Skin epidermis (tissue), 12 donors: Measurements from ENCODE around the gene LRP1B.
"Not testable (repeated sequence)": the region's sequence is repeated elsewhere in the genome, so short reads cannot be mapped to it uniquely, and the experiment has no call there.

Experiments
- H3K27ac ChIP-seq, 21 experiments: fragments of 200-600 bp; sonication (generic) in 11 of 21; one replicate each; pipeline ENCODE4 v1.5.0; 2020; ENCODE audit warnings: mild to moderate bottlenecking in 3 of 21, inconsistent platforms in 2 of 21, moderate library complexity in 2 of 21
- H3K4me3 ChIP-seq, 7 experiments: fragments of 200-600 bp; sonication (generic) in 2 of 7; one replicate each; pipeline ENCODE4 v1.5.0; 2020; ENCODE audit warnings: inconsistent platforms in 2 of 7, mild to moderate bottlenecking in 2 of 7, moderate library complexity in 1 of 7

LRP1B gene

GRCh38 chr2:140586379-140586778 is 1544.4 kb downstream of the LRP1B start:
- no peak overlapping the region for H3K27ac ChIP-seq
- no peak overlapping the region for H3K4me3 ChIP-seq

GRCh38 chr2:140585016-140585415 is 1545.8 kb downstream of the LRP1B start:
- no peak overlapping the region for H3K4me3 ChIP-seq
- no peak overlapping the region for H3K27ac ChIP-seq

DNA sequence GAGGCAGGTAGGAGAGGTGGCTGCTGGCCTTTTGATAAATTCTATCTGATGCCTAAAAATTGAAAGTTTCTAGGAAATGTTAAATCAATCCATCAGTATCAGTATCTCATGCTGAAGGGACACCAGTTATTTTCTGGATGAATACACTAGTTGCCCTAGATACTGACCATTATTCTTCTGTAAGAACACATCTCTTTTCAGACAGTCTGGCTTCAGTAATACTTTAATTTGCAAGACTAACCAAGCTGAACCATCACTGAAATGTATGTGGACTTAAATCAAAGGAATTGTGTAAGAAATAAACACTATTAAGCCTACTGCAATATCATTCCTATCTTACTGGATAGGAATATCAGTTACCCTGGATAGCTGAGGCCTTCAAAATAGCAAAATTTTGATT is 1546.3 kb downstream of the LRP1B start:
- H3K27ac ChIP-seq = no peak overlapping the region
- no peak overlapping the region for H3K4me3 ChIP-seq

- Histone ChIP-seq H3K27ac (no peak overlapping the region), H3K4me3 (no peak overlapping the region)
Observed at GRCh38 chr2:140580532-140581151, 1550.2 kb downstream of the LRP1B start.

- no peak overlapping the region for H3K27ac ChIP-seq
- no peak overlapping the region for H3K4me3 ChIP-seq
Observed at GRCh38 chr2:140577453-140577852, 1553.4 kb downstream of the LRP1B start.

- H3K27ac ChIP-seq = no peak overlapping the region
Observed at GRCh38 chr2:140567734-140568133, 1563.1 kb downstream of the LRP1B start.

GRCh38 chr2:140565756-140566155 is 1565.1 kb downstream of the LRP1B start:
- Histone ChIP-seq H3K4me3 (no peak overlapping the region), H3K27ac (no peak overlapping the region)

More at GRCh38 chr2:140567734-140568133, 1563.1 kb downstream of the LRP1B start:
- H3K4me3 ChIP-seq = no peak overlapping the region

DNA sequence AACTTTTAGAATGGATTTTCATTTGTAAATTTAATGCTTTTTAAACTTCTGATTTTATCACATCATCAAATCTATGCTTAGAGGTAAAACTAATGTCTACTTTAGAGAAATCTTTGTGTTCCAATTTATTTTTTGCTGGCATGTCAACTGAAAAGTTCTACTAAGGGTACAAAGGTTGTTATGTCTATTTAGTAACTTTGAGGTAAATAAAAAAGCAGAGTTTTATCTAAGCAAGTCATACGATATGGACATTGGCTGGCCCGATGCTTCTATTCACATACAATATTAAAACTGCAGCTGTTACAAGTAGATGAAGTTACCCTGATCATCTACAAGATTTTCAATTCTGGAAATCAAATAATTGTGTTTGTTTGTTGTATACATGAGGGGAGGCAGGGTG is 1575.1 kb downstream of the LRP1B start:
- no peak overlapping the region for H3K4me3 ChIP-seq
- H3K27ac ChIP-seq = no peak overlapping the region

DNA sequence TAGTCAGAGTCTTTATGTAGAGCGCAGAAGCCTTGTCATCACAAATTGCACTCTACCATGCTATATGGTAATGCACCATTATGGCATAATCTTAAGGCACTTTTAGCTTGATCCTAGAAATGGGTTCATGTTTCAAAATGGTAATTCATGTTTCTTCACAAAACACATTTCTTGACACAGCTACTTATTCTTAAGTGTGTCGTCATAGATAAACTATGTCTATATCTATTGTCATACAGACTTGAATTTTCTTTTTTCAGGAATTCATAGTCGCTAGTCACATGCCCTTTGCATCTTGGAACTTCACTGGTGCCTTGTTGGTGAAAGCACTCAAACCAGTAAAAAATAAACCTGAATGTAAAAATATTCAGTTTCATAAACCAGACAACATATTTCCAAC is 1578.2 kb downstream of the LRP1B start:
- Histone ChIP-seq H3K27ac (no peak overlapping the region), H3K4me3 (no peak overlapping the region)

- Histone ChIP-seq H3K27ac (no peak overlapping the region), H3K4me3 (no peak overlapping the region)
Observed at GRCh38 chr2:140551287-140551686, 1579.5 kb downstream of the LRP1B start.

- Histone ChIP-seq H3K27ac (no peak overlapping the region), H3K4me3 (no peak overlapping the region)
Observed at GRCh38 chr2:140550821-140551220, 1580.0 kb downstream of the LRP1B start.

DNA sequence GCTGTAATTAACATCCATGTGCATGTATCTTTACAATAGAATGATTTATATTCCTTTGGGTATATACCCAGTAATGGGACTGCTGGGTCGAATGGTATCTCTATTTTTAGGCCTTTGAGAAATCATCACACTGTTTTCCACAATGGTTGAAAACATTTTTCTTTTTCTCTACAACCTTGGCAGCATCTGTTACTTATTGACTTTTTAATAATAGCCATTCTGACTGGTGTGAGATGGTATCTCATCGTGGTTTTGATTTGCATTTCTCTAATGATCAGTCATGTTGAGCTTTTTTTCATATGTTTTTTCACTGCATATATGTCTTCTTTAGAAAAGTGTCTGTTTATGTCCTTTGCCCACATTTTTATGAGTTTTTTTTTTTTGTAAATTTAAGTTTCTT is 1586.0 kb downstream of the LRP1B start:
- not testable (repeated sequence) for H3K4me3 ChIP-seq, H3K27ac ChIP-seq

DNA sequence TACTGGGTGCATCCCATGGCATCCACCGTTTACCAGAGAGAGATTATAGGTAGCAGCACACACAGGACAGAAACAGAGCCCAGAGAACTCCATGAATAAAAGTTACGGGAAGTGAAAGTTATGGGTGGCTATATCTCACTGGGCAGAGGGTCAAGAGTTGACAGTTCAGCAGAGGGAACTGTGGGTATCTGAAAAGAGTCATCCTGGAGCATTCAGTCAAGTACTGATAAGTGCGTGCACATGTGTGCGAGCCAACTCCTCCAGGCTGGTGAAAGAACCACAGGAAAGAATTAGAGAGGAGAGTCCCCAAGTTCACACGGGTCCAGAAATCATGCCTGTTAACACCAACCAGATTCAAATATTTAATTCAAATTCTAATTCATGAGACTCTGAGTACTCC is 1588.2 kb downstream of the LRP1B start:
- H3K4me3 ChIP-seq = no peak overlapping the region
- H3K27ac ChIP-seq = no peak overlapping the region

GRCh38 chr2:140539242-140539875 is 1591.5 kb downstream of the LRP1B start:
- Histone ChIP-seq H3K27ac (no peak overlapping the region), H3K4me3 (no peak overlapping the region)

DNA sequence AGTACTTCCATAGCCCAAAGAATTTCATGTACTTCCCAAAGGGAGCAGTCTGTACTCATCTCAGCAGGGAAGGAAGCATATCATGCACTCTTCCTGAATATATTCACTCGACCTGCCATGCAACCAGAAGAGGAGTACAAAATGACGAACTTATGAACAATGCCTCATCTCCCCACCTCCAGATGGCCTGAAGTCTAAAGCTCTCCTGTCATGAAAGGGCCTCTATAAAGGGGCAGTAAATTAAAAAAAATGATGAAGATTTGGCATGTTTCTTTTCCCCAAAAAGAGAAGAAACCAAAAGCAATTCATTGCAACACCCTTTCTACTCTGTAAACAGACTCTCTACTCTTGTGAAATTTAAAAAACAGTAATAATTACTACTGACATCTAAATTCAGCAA is 1601.1 kb downstream of the LRP1B start:
- Histone ChIP-seq H3K27ac (no peak overlapping the region), H3K4me3 (no peak overlapping the region)

- Histone ChIP-seq H3K27ac (no peak overlapping the region), H3K4me3 (no peak overlapping the region)
Observed at GRCh38 chr2:140528982-140529381, 1601.8 kb downstream of the LRP1B start.

GRCh38 chr2:140526575-140526974 is 1604.2 kb downstream of the LRP1B start:
- H3K4me3 ChIP-seq = no peak overlapping the region
- H3K27ac ChIP-seq = no peak overlapping the region

- Histone ChIP-seq H3K27ac (no peak overlapping the region), H3K4me3 (no peak overlapping the region)
Observed at GRCh38 chr2:140512106-140512505, 1618.7 kb downstream of the LRP1B start.

DNA sequence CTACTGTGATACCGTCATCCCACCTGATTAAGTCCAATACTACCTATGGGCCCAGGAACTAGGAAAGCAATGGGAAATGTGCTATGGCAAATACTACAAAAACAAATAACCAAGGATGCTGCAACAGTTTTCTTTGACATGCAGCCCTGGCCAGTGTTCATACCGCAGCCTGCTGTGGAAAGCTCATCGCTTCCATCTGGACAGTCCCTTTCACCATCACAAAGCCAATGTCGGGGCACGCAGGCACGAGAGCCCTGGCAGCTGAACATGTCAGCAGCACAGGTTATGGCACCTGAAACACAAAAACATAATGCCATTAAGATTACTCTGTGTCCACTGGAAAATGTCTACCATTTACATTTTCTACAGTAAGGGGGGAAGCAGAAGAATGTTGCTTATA is 1621.1 kb downstream of the LRP1B start:
- no peak overlapping the region for H3K4me3 ChIP-seq
- no peak overlapping the region for H3K27ac ChIP-seq

DNA sequence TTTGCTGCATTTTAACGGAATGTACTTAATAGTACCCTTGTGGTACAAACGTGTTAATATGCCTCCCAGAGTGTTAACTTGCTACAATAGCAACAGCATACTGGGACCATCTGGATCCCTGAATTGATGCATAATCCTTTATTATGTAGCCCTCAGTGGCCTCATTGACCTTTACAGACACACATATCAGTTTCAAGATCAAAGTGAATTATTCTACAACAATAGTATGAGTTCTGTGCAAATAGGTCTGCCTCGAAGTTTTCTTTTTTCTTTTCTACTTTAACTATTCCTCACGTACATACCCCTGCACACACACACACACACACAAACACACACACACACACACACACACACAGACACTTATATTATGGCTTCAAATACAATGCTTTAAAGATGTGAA is 1622.1 kb downstream of the LRP1B start:
- no peak overlapping the region for H3K4me3 ChIP-seq
- H3K27ac ChIP-seq = no peak overlapping the region

DNA sequence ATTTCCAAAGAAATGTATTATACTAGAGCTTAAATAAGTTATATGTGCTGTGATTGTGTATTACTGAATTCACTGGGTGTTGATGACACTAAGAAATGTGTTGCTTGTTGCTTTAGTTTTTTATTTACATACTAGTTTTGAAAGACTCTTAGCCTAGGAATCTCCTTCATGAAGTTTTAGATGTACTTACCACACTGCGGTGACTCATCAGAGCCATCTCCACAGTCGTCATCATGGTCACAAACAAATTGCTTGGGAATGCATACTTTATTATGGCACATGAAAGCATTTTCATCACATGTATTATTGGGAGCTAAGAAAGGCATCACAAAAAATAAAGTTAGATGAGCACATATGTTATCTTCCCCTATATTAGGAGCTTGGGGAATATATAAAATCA is 1624.2 kb downstream of the LRP1B start:
- no peak overlapping the region for H3K4me3 ChIP-seq

DNA sequence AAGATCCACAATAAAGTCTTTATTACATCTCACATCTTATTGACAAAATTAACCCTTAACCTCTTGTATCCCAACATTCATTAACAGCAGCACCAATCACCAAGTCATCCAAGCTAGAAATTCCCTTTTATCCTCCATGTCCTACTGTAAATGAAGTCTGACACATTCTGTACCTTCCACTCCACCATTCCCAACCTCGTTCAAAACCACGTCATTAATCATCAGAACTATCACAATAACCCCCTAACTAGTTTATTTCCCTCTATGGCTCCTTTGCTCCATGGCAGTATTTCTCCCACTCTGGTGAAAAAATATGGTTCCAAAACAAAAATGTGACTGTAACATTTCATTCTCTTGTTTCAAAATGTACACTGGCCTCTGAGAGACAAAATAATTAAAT is 1626.2 kb downstream of the LRP1B start:
- H3K4me3 ChIP-seq = no peak overlapping the region

More for the DNA sequence above, 1624.2 kb downstream of the LRP1B start:
- no peak overlapping the region for H3K27ac ChIP-seq

More for the DNA sequence above, 1626.2 kb downstream of the LRP1B start:
- no peak overlapping the region for H3K27ac ChIP-seq
